Measurements from ENCODE around the gene VWDE. TPM values are rescaled to one million over a fixed set of nuclear protein-coding genes. Genes with fewer than 3 reads are reported as not detected.
"Not testable (repeated sequence)": the region's sequence is repeated elsewhere in the genome, so short reads cannot be mapped to it uniquely, and the experiment has no call there.

The VWDE gene
- total RNA-seq, 3 donors from 2014 or later: 1.3 to 1.8 (median 1.4) TPM

DNA sequence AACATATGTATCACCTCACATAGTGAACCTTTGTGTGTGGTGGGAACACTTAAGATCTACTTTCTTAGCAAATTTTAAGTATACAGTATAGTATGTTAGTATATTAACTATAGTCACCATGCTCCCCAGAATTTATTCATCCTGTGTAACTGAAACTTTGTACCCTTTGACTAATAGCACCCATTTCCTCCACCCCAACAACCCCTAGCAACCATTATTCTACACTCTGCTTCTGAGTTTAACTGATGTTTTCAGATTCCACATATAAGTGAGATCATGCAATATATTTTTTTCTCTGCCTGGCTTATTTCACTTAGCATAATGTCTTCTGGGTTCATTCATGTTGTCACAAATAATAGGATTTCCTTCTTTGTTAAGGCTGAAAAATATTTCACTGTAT lies 6.9 kb upstream of the VWDE start:
- Histone ChIP-seq H3K9me3 (peaks cover 2% of the 10 kb centered on the region), H3K4me1 (ENCODE audit: low read depth) (no peaks in the 10 kb centered on the region), H3K36me3 (ENCODE audit: low read depth) (no peaks in the 10 kb centered on the region), H3K4me3 (no peak overlapping the region)
- ATAC-seq (no peak), DNase-seq (no peak)
- TF ChIP-seq CTCF (IDR thresholded peaks at IDR 0.05): no peak
- intact Hi-C loops (cut with DNase I, micrococcal nuclease): no loop called here

DNA sequence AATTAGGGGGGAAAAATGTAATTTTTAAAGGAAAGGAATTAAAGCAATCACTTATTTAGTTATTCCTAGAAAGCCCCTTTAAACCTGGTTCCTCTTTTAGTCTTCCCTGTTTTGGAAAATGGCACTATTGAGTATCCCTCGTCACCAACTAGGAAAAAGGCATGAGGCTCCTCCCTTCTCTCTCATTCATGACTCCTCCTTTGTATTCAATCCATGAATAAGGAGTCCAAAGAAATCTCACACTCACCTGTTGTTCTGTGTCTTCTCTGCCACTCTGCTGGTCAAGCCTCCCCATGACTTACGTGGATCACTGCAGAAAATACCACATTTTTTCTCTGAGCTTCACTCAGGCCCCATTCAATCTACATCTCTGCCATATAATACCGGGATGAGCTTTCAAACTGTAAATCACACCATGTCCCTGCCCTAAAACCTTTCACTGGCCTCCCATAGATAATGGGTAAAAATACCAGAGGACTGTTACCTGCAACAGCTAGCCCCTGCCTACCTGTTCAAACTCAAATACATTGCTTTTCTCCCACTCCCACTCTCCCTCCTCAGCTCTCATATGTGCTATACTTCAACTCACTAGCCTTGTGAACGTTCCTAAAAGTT lies 5.5 kb upstream of the VWDE start:
- H3K36me3 ChIP-seq (ENCODE audit: low read depth): no peaks in the 10 kb centered on the region
- H3K4me1 ChIP-seq (ENCODE audit: low read depth): peaks cover under 1% of the 10 kb centered on the region
- no peak for TF ChIP-seq CTCF (IDR thresholded peaks at IDR 0.05)
- no peak for DNase-seq
- peaks cover 2% of the 10 kb centered on the region for H3K9me3 ChIP-seq
- H3K4me3 ChIP-seq: no peak overlapping the region
- no peak for ATAC-seq
- intact Hi-C loops (cut with DNase I, micrococcal nuclease): no loop called here

DNA sequence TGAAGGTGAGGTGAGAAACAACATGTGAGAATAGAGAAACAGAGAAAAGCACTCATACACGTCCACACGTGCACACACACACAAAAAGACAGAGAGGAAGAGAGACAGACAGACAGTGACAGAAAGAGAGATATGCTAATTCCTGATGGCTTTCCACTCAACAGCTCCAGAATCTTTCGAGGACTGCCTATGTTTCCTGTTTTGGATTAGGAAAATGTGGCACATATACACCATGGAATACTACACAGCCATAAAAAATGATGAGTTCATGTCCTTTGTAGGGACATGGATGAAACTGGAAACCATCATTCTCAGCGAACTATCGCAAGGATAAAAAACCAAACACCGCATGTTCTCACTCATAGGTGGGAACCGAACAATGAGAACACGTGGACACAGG lies 4.0 kb upstream of the VWDE start:
- H3K36me3 ChIP-seq (ENCODE audit: low read depth); DNase-seq; H3K4me1 ChIP-seq (ENCODE audit: low read depth); H3K9me3 ChIP-seq; H3K4me3 ChIP-seq; ATAC-seq; intact Hi-C loops (cut with DNase I, micrococcal nuclease): not testable (repeated sequence)

- Histone ChIP-seq H3K4me1 (ENCODE audit: low read depth) (peaks cover 9% of the 10 kb centered on the region), H3K36me3 (ENCODE audit: low read depth) (no peaks in the 10 kb centered on the region), H3K4me3 (no peak overlapping the region), H3K9me3 (peaks cover 7% of the 10 kb centered on the region)
- no peak for TF ChIP-seq CTCF (IDR thresholded peaks at IDR 0.05)
- DNase-seq (no peak), ATAC-seq (no peak)
- intact Hi-C loops (cut with DNase I, micrococcal nuclease): no loop called here
These were observed 1.3 kb downstream of the VWDE start for GRCh38 chr7:12402365-12402725.

DNA sequence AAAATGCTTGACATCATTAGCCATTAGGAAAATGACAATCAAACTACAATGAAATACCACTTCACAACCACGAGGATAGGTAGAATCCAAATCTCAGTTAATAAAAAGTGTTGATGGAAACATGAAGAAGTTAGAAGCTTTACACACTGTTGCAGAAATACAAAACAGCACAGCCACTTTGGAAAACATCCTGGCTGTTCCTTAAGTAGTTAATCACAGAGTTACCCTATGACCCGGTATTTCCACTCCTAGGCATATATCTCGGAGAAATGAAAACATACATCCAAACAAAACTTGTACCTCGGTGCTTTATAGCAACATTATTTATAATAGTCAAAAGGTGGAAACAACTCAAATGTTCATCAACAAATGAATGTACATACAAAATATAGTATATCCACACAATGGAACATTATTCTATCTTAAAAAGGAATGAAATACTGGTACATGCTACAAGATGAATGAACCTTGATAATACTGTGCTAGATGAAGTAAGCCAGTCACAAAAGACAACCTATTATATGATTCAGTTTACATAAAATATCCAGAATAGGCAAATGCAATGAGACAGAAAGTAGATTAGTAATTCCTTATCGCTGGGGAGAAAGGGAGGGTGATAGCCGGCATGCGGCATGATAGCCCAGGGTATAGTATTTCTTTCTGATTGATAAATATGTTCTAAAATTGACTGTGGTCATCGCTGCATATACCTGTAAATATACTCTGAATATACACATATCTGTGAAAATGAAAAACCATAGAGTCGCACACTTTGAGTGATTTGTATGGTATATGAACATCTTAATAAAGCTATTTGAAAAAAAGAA lies 1.9 kb downstream of the VWDE start:
- ATAC-seq (no peak), DNase-seq (no peak)
- peaks cover 7% of the 10 kb centered on the region for H3K9me3 ChIP-seq
- intact Hi-C loops (cut with DNase I, micrococcal nuclease): no loop called here
- no peak for TF ChIP-seq CTCF (IDR thresholded peaks at IDR 0.05)
- no peaks in the 10 kb centered on the region for H3K36me3 ChIP-seq (ENCODE audit: low read depth)
- peaks cover 9% of the 10 kb centered on the region for H3K4me1 ChIP-seq (ENCODE audit: low read depth)
- no peak overlapping the region for H3K4me3 ChIP-seq

DNA sequence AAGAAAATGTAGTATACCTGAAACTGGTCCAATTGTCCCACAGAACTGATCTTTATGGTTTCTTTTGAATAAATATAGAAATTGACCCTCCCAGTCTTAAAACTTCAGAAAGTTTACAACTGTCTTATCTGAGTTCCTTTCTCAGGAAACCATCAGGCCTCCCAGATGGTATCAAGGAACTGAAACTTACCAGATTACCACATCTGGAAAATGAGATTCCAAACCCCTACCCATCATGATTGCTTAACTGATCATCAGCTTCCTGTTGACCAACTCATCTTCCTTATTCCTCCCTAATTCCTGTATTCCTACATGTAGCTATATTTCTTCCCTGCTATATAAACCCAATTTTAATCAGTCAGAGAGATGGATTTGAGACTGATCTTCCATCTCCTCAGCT lies 5.5 kb downstream of the VWDE start:
- Histone ChIP-seq H3K4me3 (no peak overlapping the region), H3K4me1 (ENCODE audit: low read depth) (no peaks in the 10 kb centered on the region), H3K9me3 (peaks cover 7% of the 10 kb centered on the region), H3K36me3 (ENCODE audit: low read depth) (no peaks in the 10 kb centered on the region)
- TF ChIP-seq CTCF (IDR thresholded peaks at IDR 0.05): no peak
- intact Hi-C loops (cut with DNase I, micrococcal nuclease): no loop called here
- ATAC-seq (no peak), DNase-seq (no peak)
